Left lobe of liver (tissue), 2 donors: ENCODE data around the gene C4A. TPM values are rescaled to one million over a fixed set of nuclear protein-coding genes. Genes with fewer than 3 reads are reported as not detected.
"Not testable (repeated sequence)": the region's sequence is repeated elsewhere in the genome, so short reads cannot be mapped to it uniquely, and the experiment has no call there.

Source experiments
- ATAC-seq: fragments of 200-7000 bp; cut with Tn5 transposase; one replicate; pipeline ENCODE4 v1.9.1; 2020; ENCODE audit warnings: mild to moderate bottlenecking, moderate library complexity
- DNase-seq: peaks from one replicate; pipeline ENCODE4 v3.0.0-alpha.2; 2020; ENCODE audit warnings: low spot score
- total RNA-seq: library from RNA; stranded (reverse); gene quantifications from one replicate; pipeline ENCODE4 v1.2.1, GENCODE V29; 2021
- donor health status: DM: no; HTN: no; CAD: no; lungs with moderate emphysema.
- donor health status: DM: no; HTN: yes; CAD: no.

C4A gene
- total RNA-seq, 1 donor from 2014 or later = 2,044 TPM

DNA sequence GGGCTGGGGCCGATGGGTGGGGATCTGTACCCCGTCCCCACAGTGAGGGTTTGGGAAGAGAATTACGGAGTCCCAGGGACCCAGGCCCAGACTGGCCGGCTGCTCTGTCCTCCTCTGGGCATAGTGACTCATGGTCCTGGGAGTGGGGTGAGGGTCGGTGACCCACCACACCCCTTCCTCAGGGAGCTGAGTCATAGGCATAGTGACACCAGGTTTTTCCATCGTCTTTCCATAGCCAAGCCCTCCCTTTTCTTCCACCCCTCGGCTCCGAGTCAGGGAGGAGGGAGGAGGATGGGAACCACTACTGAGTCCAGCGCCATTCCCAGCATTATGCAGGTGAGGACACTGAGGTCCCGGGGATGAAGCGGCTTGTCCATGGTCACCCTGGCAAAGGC lies 65.2 kb downstream of the C4A start:
- ATAC-seq (no peak), DNase-seq (no peak)

DNA sequence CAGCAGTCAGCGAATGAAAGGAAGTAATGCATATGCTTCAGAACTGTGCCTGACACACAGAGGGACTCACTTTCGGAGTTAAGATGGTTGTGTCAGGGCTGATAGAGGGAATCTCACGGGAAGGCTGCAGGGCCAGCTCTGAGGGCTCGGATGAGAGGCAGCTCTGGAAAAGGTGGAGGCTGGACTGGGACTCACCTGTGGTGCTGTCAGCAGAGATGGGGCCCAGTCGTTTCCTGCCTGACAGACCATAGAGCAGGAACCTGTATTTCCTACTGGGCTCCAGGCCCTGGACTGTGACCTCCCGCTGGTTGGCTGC lies 65.6 kb downstream of the C4A start:
- ATAC-seq = no peak
- no peak for DNase-seq

- ATAC-seq (peak; percentile 92), DNase-seq (peak; percentile 82)
These were observed 66.3 kb downstream of the C4A start for GRCh38 chr6:32047855-32048766.

GRCh38 chr6:32049149-32049548 lies 67.3 kb downstream of the C4A start:
- ATAC-seq, DNase-seq: not testable (repeated sequence)

DNA sequence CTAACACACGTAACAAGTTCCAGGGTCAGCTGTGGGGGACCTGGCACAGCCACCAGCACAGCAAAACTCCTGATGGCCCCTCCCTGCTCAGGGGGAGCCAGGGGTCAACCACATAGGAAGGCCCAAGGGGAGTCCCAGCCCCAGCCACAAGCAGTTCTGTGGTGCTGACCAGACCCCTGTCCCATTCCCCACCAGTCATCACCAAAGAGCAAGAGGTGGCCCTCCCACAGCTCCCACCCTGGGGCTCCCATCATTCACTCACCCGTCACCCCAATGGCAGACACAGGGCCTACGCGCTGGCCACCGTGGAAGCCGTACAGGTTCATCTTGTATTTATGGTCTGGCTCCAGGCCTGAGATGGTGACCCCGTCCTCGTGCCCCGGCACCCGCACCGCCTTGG lies 67.9 kb downstream of the C4A start:
- ATAC-seq, DNase-seq: not testable (repeated sequence)

- ATAC-seq = no peak
- DNase-seq = no peak
These were observed 68.7 kb downstream of the C4A start for GRCh38 chr6:32050562-32050961.

Other genes with a start within 250 kb of the C4A start
- 37.7 TPM for gene CLIC1, start 245.5 kb upstream of the C4A start, total RNA-seq
- 5.2 TPM for gene MSH5, start 242.1 kb upstream of the C4A start, total RNA-seq
- 0.73 TPM for gene SAPCD1, start 219.4 kb upstream of the C4A start, total RNA-seq
- gene VWA7, start 204.7 kb upstream of the C4A start, total RNA-seq = 2.3 TPM
- gene VARS1, start 186.3 kb upstream of the C4A start, total RNA-seq = 52.6 TPM
- gene LSM2, start 175.1 kb upstream of the C4A start, total RNA-seq = 9.8 TPM
- gene HSPA1L, start 166.8 kb upstream of the C4A start, total RNA-seq = 0.60 TPM
- gene HSPA1A, start 166.5 kb upstream of the C4A start, total RNA-seq = 89.1 TPM
- 50.8 TPM for gene HSPA1B, start 154.3 kb upstream of the C4A start, total RNA-seq
- 20.1 TPM for gene NEU1, start 119.2 kb upstream of the C4A start, total RNA-seq
- gene SLC44A4, start 103.1 kb upstream of the C4A start, total RNA-seq = 0.86 TPM
- gene EHMT2, start 84.4 kb upstream of the C4A start, total RNA-seq = 15.7 TPM
- 0.86 TPM for gene ZBTB12, start 80.0 kb upstream of the C4A start, total RNA-seq
- gene C2, start 54.3 kb upstream of the C4A start, total RNA-seq = 451 TPM
- 1,916 TPM for gene CFB, start 36.0 kb upstream of the C4A start, total RNA-seq
- gene NELFE, start 23.1 kb upstream of the C4A start, total RNA-seq = 15.3 TPM
- 50.2 TPM for gene SKIC2, start 22.9 kb upstream of the C4A start, total RNA-seq
- gene DXO, start 9.9 kb upstream of the C4A start, total RNA-seq = 15.5 TPM
- gene C4B, start 32.7 kb downstream of the C4A start, total RNA-seq = 2,468 TPM
- gene CYP21A2, start 56.4 kb downstream of the C4A start, total RNA-seq = 9.0 TPM
- gene TNXB, start 127.3 kb downstream of the C4A start, total RNA-seq = 13.7 TPM
- gene ATF6B, start 146.2 kb downstream of the C4A start, total RNA-seq = 31.7 TPM
- 2.2 TPM for gene FKBPL, start 148.2 kb downstream of the C4A start, total RNA-seq
- gene PRRT1, start 169.9 kb downstream of the C4A start, total RNA-seq = 0.38 TPM
- 15.6 TPM for gene PPT2, start 172.1 kb downstream of the C4A start, total RNA-seq
- 6.3 TPM for gene EGFL8, start 182.5 kb downstream of the C4A start, total RNA-seq
- gene AGPAT1, start 194.0 kb downstream of the C4A start, total RNA-seq = 32.4 TPM
- 57.3 TPM for gene RNF5, start 196.3 kb downstream of the C4A start, total RNA-seq
- 6.0 TPM for gene AGER, start 202.2 kb downstream of the C4A start, total RNA-seq
- gene PBX2, start 208.1 kb downstream of the C4A start, total RNA-seq = 26.7 TPM
- gene GPSM3, start 210.6 kb downstream of the C4A start, total RNA-seq = 5.1 TPM
- 9.6 TPM for gene NOTCH4, start 242.0 kb downstream of the C4A start, total RNA-seq